B cell (primary cell): ENCODE data around the gene TMEM130. TPM values are rescaled to one million over a fixed set of nuclear protein-coding genes. Genes with fewer than 3 reads are reported as not detected.

Experiments
- ATAC-seq: fragments of 200-7000 bp; cut with Tn5 transposase; one replicate; pipeline ENCODE4 v1.10.0; 2021; ENCODE audit warnings: low read depth, mild to moderate bottlenecking, moderate number of reproducible peaks, moderate library complexity
- CTCF ChIA-PET: fragments of 350-600 bp; sonication (Branson Sonifier 250); formaldehyde crosslinking; loops from one replicate; lab custom pipeline; 2021; ENCODE audit warnings: antibody characterized with exemption, inconsistent platforms; lab: Charles Lee
- POLR2A ChIA-PET: fragments of 350-600 bp; sonication (Branson Sonifier 250); formaldehyde crosslinking; loops from one replicate; lab custom pipeline; 2021; ENCODE audit warnings: antibody characterized with exemption; lab: Charles Lee
- DNase-seq: peaks from one replicate; pipeline ENCODE4 v3.0.0; 2013
- H2AFZ ChIP-seq: 2 replicates; pipeline ENCODE4 v1.6.1; 2012; ENCODE audit warnings: mild to moderate bottlenecking, low read depth, low read length; ENCODE audit not compliant: insufficient read depth, poor library complexity, severe bottlenecking
- H3K27ac ChIP-seq, 2 donors: 1 replicate in 1 of 2; 2 replicates in 1 of 2; pipeline ENCODE4 v1.5.1; 2012 to 2013; ENCODE audit warnings: low read length in 2 of 2, mild to moderate bottlenecking in 2 of 2, moderate library complexity in 1 of 2
- H3K27me3 ChIP-seq, 4 experiments: fragments of 200-600 bp in 1 of 4; sonication (generic) in 1 of 4; replicated peaks in 1 of 4; 1 replicate in 2 of 4; 2 replicates in 2 of 4; pipeline versions ENCODE4 v1.6.1 to v1.7.0; 2013 to 2016; ENCODE audit warnings: low read length in 3 of 4, mild to moderate bottlenecking in 2 of 4, mixed read lengths in 1 of 4, moderate library complexity in 1 of 4; ENCODE audit not compliant: insufficient read depth in 4 of 4, control insufficient read depth in 3 of 4; ENCODE audit errors: control extremely low read depth in 1 of 4
- H3K36me3 ChIP-seq, 2 experiments: replicated peaks in 1 of 2; 1 replicate in 1 of 2; 2 replicates in 1 of 2; pipeline versions ENCODE4 v1.6.1 to v1.7.1; 2013; ENCODE audit warnings: low read length in 1 of 2; ENCODE audit not compliant: insufficient read depth in 2 of 2, control insufficient read depth in 1 of 2; ENCODE audit errors: control extremely low read depth in 1 of 2, extremely low read depth in 1 of 2
- H3K4me1 ChIP-seq, 2 donors: fragments of 200-600 bp in 1 of 2; sonication (generic) in 1 of 2; 1 replicate in 1 of 2; 2 replicates in 1 of 2; pipeline versions ENCODE4 v1.5.1 to v1.6.1; 2013 to 2017; ENCODE audit warnings: low read length in 2 of 2; ENCODE audit not compliant: control insufficient read depth in 2 of 2, insufficient read depth in 2 of 2
- H3K4me2 ChIP-seq: replicated peaks from 2 replicates; pipeline ENCODE3; 2012; ENCODE audit warnings: mild to moderate bottlenecking, low read depth, low read length; ENCODE audit not compliant: poor library complexity, severe bottlenecking
- H3K4me3 ChIP-seq, 5 experiments: fragments of 200-600 bp in 1 of 5; sonication (generic) in 1 of 5; 1 replicate in 3 of 5; 2 replicates in 2 of 5; pipeline versions ENCODE4 v1.5.1 to v1.7.0; 2011 to 2016; ENCODE audit warnings: low read length in 4 of 5, mild to moderate bottlenecking in 4 of 5, low read depth in 2 of 5, control low read depth in 1 of 5, moderate library complexity in 1 of 5; ENCODE audit not compliant: insufficient read depth in 1 of 5; ENCODE audit errors: control extremely low read depth in 1 of 5, extremely low read depth in 1 of 5
- H3K79me2 ChIP-seq: fragments of 200-600 bp; sonication (generic); one replicate; pipeline ENCODE4 v1.6.0; 2016; ENCODE audit warnings: low read length; ENCODE audit not compliant: control insufficient read depth, insufficient read depth
- H3K9ac ChIP-seq: fragments of 200-600 bp; sonication (generic); 2 replicates; pipeline ENCODE4 v1.6.1; 2017; ENCODE audit warnings: mild to moderate bottlenecking, low read length, moderate library complexity
- H3K9me3 ChIP-seq, 3 donors: one replicate each; pipeline versions ENCODE4 v1.6.1 to v1.7.1; 2013; ENCODE audit warnings: low read length in 2 of 3; ENCODE audit not compliant: control insufficient read depth in 2 of 3, insufficient read depth in 1 of 3; ENCODE audit errors: control extremely low read depth in 1 of 3
- H4K20me1 ChIP-seq: 2 replicates; pipeline ENCODE4 v1.6.0; 2012; ENCODE audit warnings: mild to moderate bottlenecking, low read length; ENCODE audit not compliant: insufficient read depth, control insufficient read depth, poor library complexity, severe bottlenecking
- H3K27ac Mint-ChIP-seq: one replicate; pipeline ENCODE4 v1.8.0; 2021; ENCODE audit warnings: mixed read lengths
- H3K27me3 Mint-ChIP-seq: one replicate; pipeline ENCODE4 v1.8.0; 2021; ENCODE audit warnings: mixed read lengths
- H3K4me1 Mint-ChIP-seq: one replicate; pipeline ENCODE4 v1.8.0; 2021; ENCODE audit warnings: mixed read lengths
- H3K4me3 Mint-ChIP-seq: one replicate; pipeline ENCODE4 v1.8.0; 2021; ENCODE audit warnings: mixed read lengths
- H3K9me3 Mint-ChIP-seq: one replicate; pipeline ENCODE4 v1.8.0; 2022; ENCODE audit warnings: mixed read lengths; ENCODE audit not compliant: insufficient read depth
- CTCF ChIP-seq: fragments of 200-600 bp; IDR thresholded peaks from one replicate; pipeline ENCODE4 v1.8.0; 2022; ENCODE audit warnings: antibody characterized with exemption, mild to moderate bottlenecking
- EZH2 ChIP-seq: IDR thresholded peaks from 2 replicates; pipeline ENCODE4 v1.6.1; 2012; ENCODE audit warnings: borderline replicate concordance, low read depth, mild to moderate bottlenecking, moderate library complexity, low read length; ENCODE audit not compliant: insufficient read depth, poor library complexity, severe bottlenecking
- WGBS: methylation state at CpG from one replicate; pipeline ENCODE4 v1.1.5; 2013; ENCODE audit warnings: missing lambda C conversion rate; ENCODE audit not compliant: insufficient coverage; 5-methylcytosine and 5-hydroxymethylcytosine counted together
- intact Hi-C: fragments of 100-400 bp; cut with micrococcal nuclease; formaldehyde crosslinking; loops from one replicate; pipeline ENCODE4 v1.10.0; 2022
- polyA plus RNA-seq: library from polyadenylated mRNA; depleted of rRNA; stranded (reverse); fragments of >200 nt; gene quantifications from 2 replicates; pipeline ENCODE4 v1.2.3, GENCODE V29; 2012
- total RNA-seq, 2 donors: library from RNA; stranded (reverse); fragments of 120-200 nt in 1 of 2; gene quantifications; 1 replicate in 1 of 2; 2 replicates in 1 of 2; pipeline versions ENCODE4 v1.2.3 to v1.2.4, GENCODE V29; 2013 to 2022

TMEM130 gene
- total and polyA plus RNA-seq, 2 donors (not counting 1 experiment from before 2014, with no cell fraction given): 0.20 TPM; not detected in 1

GRCh38 chr7:98855610-98856422 lies 14.0 kb downstream of the TMEM130 start:
- Mint-ChIP-seq H3K4me1 (no peaks in the 10 kb centered on the region), H3K27me3 (peaks cover 31% of the 10 kb centered on the region), H3K9me3 (no peaks in the 10 kb centered on the region), H3K27ac (no peak overlapping the region), H3K4me3 (no peak overlapping the region)
- H3K9me3 ChIP-seq: peaks cover 0 to 4% (median 0%) of the 10 kb centered on the region in 3 donors
- H2AFZ ChIP-seq: no peak overlapping the region
- H3K9ac ChIP-seq: no peak overlapping the region
- H3K79me2 ChIP-seq: no peaks in the 10 kb centered on the region
- H3K4me1 ChIP-seq: no peaks in the 10 kb centered on the region
- H4K20me1 ChIP-seq: no peaks in the 10 kb centered on the region
- 88% methylated on average over 24 of the region's 24 CpGs for WGBS
- TF ChIP-seq CTCF (no peak), EZH2 (no peak)
- peaks cover 0 to 4% (median 0%) of the 10 kb centered on the region in 4 experiments for H3K27me3 ChIP-seq
- DNase-seq (no peak), ATAC-seq (no peak)
- H3K27ac ChIP-seq: no peak overlapping the region
- H3K36me3 ChIP-seq: no peaks in the 10 kb centered on the region
- intact Hi-C loops: no loop called here
- H3K4me2 ChIP-seq: no peak overlapping the region
- ChIA-PET POLR2A (no interaction called here), CTCF (interaction anchor here (0.7 kb wide), 2 partner anchors 8 to 16 kb away, joined by 3 to 4 read pairs; no protein-coding TSS in a partner anchor)
- H3K4me3 ChIP-seq: no peak overlapping the region

- DNase-seq: no peak
- TF ChIP-seq EZH2 (no peak), CTCF (no peak)
- H3K27me3 ChIP-seq: peaks cover 0 to 5% (median 0%) of the 10 kb centered on the region in 4 experiments
- no peak overlapping the region for H3K4me3 ChIP-seq
- H4K20me1 ChIP-seq: no peaks in the 10 kb centered on the region
- H3K4me3 Mint-ChIP-seq: no peak overlapping the region
- intact Hi-C loops: no loop called here
- H3K9ac ChIP-seq: no peak overlapping the region
- H3K27ac ChIP-seq: no peak overlapping the region
- H3K9me3 Mint-ChIP-seq: no peaks in the 10 kb centered on the region
- H3K27ac Mint-ChIP-seq: no peak overlapping the region
- no peak overlapping the region for H3K4me2 ChIP-seq
- no peaks in the 10 kb centered on the region for H3K4me1 ChIP-seq
- H3K36me3 ChIP-seq: no peaks in the 10 kb centered on the region
- CTCF ChIA-PET: no interaction called here
- no peak for ATAC-seq
- H3K79me2 ChIP-seq: no peaks in the 10 kb centered on the region
- no peak overlapping the region for H2AFZ ChIP-seq
- POLR2A ChIA-PET: no interaction called here
- peaks cover 0 to 24% (median 8%) of the 10 kb centered on the region in 3 donors for H3K9me3 ChIP-seq
- peaks cover 20% of the 10 kb centered on the region for H3K27me3 Mint-ChIP-seq
- no peaks in the 10 kb centered on the region for H3K4me1 Mint-ChIP-seq
- 90% methylated on average over 2 of the region's 4 CpGs for WGBS
Measured at GRCh38 chr7:98852826-98853225, 17.0 kb downstream of the TMEM130 start.
